GM18951 (cell line): ENCODE results near the gene PIERCE2.
A peak's percentile ranks its signal among the peaks of the same experiment; 100 is the strongest.
"Not testable (repeated sequence)": the region's sequence is repeated elsewhere in the genome, so short reads cannot be mapped to it uniquely, and the experiment has no call there.

Source experiments
- POLR2A ChIP-seq: IDR thresholded peaks from 4 replicates; pipeline ENCODE4 v1.6.1; 2011; ENCODE audit warnings: mild to moderate bottlenecking; ENCODE audit not compliant: insufficient read length, insufficient read depth; ENCODE audit errors: extremely low read depth
- in situ Hi-C: fragments of 300-500 bp; cut with MboI; formaldehyde crosslinking; loops from one replicate; pipeline ENCODE4 v1.12.0; 2022; ENCODE audit warnings: low sequenced_read_pairs, mixed read lengths, inconsistent platforms; ENCODE audit not compliant: unreplicated experiment

The PIERCE2 gene, protein sequence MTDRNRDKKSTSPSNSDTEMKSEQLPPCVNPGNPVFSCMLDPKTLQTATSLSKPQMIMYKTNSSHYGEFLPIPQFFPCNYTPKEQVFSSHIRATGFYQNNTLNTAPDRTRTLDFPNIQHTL

DNA sequence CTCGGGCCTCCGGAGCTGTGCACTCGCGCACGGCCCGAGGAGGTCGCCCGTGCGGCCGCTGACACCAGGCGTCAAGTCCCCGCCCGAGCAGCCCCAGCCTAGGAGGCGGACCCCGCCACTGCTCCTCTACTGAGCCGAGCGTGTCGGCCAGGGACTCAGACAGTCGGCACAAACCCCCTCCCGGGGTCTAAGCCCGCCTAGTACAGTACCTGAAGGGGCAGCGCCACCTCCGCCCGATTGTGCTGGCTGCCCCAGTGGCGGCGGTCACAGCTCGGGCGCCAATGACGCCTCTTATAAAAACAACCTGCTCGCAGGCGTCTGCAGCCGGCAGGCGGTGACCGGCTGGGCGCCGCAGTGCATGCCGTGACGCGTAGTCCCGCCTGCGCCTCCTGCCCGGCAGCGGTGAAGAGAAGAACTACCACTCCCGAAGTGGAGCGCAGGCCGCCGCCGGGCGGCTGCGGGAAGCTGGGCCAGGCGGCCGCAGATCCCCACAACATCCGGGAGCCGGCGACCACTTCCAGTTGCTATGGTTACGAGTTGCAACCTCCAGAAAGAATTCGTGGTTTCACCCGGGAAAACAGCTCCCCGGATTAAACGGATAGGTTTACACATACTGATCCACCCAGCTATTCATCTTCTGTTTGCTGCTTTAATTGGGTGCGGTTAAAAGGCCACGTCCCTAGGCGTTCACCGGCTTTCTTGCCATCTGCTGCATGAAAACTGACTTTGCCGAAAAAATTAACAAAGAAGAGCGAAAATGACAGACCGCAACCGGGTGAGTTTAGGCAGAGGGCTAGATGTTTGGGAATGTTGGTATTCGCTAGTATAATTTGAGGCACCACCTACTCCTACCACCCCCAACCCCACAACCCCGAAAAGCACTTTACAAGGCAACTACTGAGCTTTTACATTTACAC, at the start of gene PIERCE2, which contains the start of gene CCPG1:
Gene PIERCE2, plus strand, starts transcription at position 484 of the 917 bp plus-strand sequence. Its CDS starts 274 bp downstream, at position 758.
Gene CCPG1, minus strand, starts transcription at position 348 of the 917 bp plus-strand sequence. CDS start 18,935 bp downstream, outside the sequence.
- in situ Hi-C loops = no loop called here
- peak; percentile 85 for TF ChIP-seq POLR2A

DNA sequence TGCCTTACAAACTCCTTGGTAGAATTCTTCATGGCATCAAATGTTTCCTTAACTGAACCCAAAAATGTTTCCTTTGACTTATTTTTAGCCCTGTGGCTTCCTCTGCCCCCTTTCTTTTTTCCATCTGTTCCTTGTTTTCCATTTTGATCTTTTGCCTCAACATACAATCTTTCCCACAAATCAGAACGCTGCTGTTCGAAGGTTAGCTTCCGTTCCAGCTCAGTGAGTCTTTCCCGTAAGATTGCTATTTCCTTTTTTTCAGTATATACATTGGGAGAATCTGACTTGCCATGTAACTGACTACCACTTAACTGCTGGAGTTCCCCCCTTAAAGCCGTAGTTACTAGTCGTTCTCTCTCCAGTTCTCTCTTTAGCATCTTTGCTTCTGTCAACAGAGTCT, 48.0 kb upstream of the PIERCE2 start:
- TF ChIP-seq POLR2A = no peak
- in situ Hi-C loops = no loop called here

DNA sequence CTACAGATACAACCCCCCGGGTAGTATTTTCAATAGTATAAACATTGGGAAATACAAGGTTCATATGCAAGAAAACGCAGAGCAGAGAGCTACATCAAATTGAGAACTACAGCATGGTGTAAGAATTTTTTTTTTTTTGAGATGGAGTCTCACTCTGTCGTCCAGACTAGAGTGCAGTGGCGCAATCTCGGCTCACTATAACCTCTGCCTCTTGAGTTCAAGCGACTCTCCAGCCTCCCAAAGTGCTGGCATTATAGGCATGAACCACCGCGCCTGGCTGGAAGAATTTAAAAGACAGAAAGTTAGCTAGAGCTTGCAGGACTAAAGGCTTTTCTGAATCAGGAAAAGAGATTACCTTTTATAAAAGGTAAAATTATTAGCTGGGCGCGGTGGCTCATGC, 47.2 kb upstream of the PIERCE2 start:
- no peak for TF ChIP-seq POLR2A
- in situ Hi-C loops = no loop called here

DNA sequence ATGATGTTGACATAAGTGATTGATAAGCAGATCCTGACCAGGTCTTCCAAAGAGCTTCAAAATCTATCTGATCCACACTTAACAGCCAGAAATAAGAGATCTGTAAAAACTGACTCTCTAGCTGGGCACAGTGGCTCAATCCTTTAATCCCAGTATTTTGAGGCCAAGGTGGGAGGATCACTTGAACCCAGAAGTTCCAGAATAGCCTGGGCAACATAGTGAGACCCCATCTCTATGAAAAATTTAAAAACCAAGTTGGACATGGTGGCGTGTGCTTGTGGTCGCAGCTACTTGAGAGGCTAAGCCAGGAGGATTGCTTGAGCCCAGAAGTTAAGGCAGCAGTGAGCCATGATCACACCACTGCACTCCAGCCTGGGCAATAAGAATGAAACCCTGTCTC, 45.7 kb upstream of the PIERCE2 start:
- in situ Hi-C loops = no loop called here
- no peak for TF ChIP-seq POLR2A

DNA sequence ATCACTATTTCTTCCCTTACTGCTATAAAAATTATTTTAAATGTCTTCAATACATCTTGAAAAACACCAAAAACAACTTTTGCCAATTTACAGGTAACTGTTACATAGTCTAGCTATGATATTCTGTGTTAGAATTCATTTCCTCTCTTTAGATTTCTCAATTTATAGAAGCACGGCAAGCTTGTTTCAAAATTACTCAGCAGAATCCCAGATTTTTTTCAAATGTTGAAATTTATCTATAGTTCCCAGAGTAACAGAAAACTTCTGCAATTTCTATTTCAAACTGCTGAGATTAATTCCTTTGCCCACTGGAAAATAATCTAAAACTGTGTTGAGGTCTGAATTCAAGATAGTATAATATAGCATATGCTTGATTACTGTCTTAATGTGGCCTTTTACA, 41.3 kb upstream of the PIERCE2 start:
- in situ Hi-C loops = no loop called here
- no peak for TF ChIP-seq POLR2A

DNA sequence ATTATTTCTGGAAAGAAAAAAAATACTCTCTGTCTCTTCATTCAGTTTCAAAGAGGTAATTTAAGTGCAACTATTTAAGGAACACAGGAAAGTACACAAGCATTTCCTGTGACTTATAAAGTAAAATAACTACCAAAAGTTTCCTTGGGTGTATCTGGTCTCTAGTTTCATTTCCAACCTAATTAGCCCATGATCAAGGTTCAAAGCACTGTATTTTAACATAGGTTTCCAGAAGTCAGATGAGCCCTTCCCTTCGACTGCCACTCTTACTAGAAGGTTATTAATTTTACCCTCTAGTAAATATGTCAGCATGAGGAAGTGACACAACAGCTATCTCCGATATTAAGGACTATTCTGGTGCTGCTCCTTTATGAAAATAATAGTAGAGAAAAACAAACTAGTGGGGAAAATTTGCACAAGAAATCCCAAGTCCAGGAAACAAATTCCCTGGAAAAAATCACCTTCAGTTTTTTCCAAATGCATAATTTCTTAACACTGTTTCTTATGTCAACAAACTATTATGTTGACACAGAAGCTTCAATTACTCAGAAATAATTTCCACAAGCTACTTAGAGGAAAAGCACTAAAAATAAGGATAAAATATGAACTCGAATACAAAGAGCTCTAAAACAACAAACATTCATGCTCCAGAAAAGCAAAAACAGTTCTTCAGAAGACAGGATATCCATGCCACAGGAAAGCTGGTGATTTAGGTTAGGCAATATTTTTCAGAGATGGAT, 35.4 kb upstream of the PIERCE2 start:
- no peak for TF ChIP-seq POLR2A
- in situ Hi-C loops = no loop called here

DNA sequence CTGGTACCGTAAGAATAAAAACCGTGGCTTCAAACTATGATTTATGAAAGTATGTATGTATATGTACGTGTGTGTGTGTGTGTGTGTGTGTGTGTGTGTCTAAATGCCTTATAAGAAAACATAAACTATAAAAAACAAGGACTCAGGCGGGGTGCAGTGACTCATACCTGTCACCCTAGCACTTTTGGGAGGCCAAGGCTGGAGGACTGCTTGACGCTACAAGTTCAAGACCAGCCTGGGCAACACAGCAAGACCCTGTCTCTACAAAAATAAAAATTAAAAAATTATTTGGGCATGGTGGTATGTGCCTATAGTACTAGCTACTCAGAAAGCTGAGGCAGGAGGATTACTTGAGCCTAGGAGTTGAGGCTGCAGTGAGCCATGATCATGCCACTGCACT, 29.2 kb upstream of the PIERCE2 start:
- in situ Hi-C loops = no loop called here
- TF ChIP-seq POLR2A = no peak

DNA sequence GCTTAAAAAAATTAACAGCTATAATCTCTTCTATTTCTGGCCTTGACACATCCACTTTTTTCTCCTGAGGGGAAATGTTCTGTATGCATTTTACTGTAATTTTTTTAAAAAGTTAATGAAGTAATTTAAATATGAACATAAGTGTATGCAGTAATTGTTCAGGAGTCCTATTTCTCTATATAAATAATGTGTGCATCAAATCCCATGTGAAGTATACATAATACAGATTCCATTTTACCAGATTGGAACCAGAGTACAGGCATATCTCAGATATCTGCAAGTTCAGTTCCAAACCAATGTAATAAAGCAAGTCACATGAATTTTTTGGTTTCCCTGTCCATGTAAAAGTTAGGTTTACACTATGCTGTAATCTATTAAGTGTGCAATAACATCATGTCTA, 26.7 kb upstream of the PIERCE2 start:
- no peak for TF ChIP-seq POLR2A
- in situ Hi-C loops = no loop called here

DNA sequence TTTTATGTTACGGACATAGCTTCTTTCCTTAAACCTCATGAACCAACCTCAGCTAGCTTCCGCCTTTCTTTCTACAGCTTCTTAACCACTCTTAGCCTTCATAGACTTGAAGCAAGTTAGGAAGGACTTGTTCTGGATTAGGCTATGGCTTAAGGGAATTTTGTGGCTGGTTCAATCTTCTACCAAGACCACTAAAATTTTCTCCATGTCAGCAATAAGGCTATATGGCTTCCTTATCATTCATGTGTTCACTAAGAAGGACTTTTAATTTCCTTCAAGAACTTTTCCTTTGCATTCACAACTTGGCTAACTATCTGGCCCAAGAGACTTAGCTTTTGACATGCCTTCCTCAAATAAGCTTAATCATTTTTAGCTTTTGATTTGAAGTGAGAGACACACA, 24.6 kb upstream of the PIERCE2 start:
- in situ Hi-C loops = no loop called here
- TF ChIP-seq POLR2A = no peak

DNA sequence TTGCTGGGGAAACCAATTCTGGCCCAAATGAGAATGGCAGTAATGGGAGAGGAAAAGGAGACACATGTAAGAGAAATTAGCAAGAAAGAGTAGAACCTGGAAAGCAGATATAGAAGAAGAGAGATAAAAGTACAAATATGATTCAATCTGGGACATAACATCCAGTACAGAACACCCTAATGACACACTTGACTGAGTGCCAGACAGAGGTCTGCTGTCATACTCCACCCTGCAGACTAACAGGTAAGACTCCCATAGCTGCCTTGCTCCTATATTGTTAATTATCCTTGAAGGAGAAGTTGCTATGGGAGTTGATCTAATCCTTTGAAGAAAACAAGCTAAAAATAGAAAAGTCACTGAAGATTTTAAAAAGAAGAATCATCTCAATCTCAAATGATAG, 21.3 kb upstream of the PIERCE2 start:
- in situ Hi-C loops = no loop called here
- no peak for TF ChIP-seq POLR2A

DNA sequence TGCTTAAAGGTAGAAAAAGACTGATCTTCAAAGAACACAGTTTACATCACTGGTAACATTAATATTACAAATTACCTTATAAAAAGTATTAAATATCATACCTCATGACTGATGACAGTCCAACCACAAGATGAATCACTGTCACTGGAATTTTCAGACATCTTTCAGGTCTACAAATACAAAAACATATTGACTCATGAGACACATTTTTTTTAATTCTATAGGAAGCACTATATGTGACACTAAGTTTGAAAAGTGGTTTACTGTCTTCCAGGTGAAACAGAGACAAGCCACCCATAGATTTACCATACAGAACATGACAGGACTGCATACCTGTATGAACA, 19.1 kb upstream of the PIERCE2 start:
- TF ChIP-seq POLR2A = no peak

DNA sequence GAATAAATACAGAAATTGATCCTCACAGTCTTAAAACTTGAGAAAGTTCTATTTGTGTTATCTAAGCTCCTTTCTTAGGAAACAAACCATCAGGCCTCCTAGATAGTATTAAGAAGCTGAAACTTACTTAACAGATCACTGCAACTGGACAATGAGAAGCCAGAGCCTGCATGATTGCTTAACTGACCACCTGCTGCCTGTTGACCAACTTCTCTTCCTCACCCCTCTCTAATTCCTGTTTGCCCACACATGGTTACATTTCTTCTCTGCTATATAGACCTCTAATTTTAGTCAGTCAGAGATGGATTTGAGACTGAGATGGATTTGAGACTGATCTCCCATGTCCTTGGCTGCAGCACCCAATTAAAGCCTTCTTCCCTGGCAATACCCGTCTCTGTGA, 13.6 kb upstream of the PIERCE2 start:
- TF ChIP-seq POLR2A = no peak
- in situ Hi-C loops = no loop called here

More for the DNA sequence above, 19.1 kb upstream of the PIERCE2 start:
- in situ Hi-C loops = no loop called here

DNA sequence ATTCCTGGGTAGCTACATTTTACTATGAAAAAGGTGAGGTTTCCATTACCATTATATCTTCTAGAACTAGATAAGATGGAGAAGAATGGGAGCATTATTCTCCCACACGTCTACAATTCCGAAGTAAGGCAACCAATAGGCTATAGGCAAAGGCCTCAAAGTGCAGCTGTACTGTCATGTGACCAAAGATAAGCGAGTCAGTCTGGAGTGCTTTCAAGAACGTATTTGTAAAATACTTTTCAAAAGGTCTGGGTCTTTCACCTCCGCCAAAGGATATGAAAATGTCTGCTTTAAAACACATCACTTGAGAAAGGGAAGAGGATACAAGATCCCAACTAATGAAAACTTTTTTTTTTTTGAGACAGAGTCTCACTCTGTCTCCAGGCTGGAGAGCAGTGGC, 10.1 kb upstream of the PIERCE2 start:
- in situ Hi-C loops = no loop called here
- no peak for TF ChIP-seq POLR2A

DNA sequence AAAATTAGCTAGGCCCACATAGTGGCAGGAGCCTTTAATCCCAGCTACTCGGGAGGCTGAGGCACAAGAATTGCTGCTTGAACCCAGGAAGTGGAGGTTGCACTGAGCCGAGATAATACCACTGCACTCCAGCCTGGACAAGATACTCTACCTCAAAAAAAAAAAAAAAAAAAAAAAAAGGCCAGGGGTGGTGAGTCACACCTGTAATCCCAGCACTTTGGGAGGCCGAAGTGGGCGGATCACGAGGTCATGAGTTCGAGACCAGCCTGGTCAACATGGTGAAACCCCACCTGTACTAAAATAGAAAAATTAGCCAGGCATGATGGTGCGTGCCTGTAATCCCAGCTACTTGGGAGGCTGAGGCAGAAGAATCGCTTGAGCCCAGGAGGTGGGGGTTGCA, 8.2 kb upstream of the PIERCE2 start:
- in situ Hi-C loops = not testable (repeated sequence)
